ENCODE measurements around the gene PMVK. TPM values are rescaled to one million over a fixed set of nuclear protein-coding genes. Genes with fewer than 3 reads are reported as not detected.

PMVK gene
- polyA plus RNA-seq, 3 donors = 17.2 to 43.2 (median 41.9) TPM

GRCh38 chr1:154878371-154879037, 58.0 kb downstream of the PMVK start:
- H3K36me3 ChIP-seq (replicated peaks in 1 of 2; ENCODE audit: control insufficient read depth in 1 of 2, insufficient read depth in 2 of 2, low read length in 2 of 2) = no peaks in the 10 kb centered on the region
- H3K27ac ChIP-seq (ENCODE audit: low read depth in 1 of 2, low read length in 2 of 2) = no peak overlapping the region
- Mint-ChIP-seq H3K4me1 (no peaks in the 10 kb centered on the region), H3K9me3 (no peaks in the 10 kb centered on the region), H3K27me3 (ENCODE audit: low read depth in 3 of 3) (peaks cover 2 to 11% (median 2%) of the 10 kb centered on the region in 3 donors), H3K27ac (no peak overlapping the region), H3K4me3 (no peak overlapping the region), H3K36me3 (no peaks in the 10 kb centered on the region)
- no peaks in the 10 kb centered on the region for H4K20me1 ChIP-seq (ENCODE audit: insufficient read depth, low read length)
- peak; percentile 50 to 63 (median 55) for DNase-seq
- H3K4me3 ChIP-seq (replicated peaks in 1 of 3; ENCODE audit: low read depth in 2 of 3, low read length in 3 of 3) = no peak overlapping the region
- intact Hi-C loops (cut with micrococcal nuclease) = loop anchor here (2.0 to 5.0 kb wide), 4 partner anchors 210 to 396 kb away; partner anchors contain the start of gene UBE2Q1 (in 1 of the 2)
- no peaks in the 10 kb centered on the region for H3K4me1 ChIP-seq (ENCODE audit: control insufficient read depth in 1 of 2, insufficient read depth in 2 of 2, low read length in 2 of 2)
- no peak overlapping the region for H3K4me2 ChIP-seq (replicated peaks; ENCODE audit: extremely low read depth, low read length, poor library complexity, severe bottlenecking)
- TF ChIP-seq CTCF (IDR thresholded peaks at IDR 0.05) = peak; percentile 76
- H3K9ac ChIP-seq (ENCODE audit: insufficient read depth, low read length, poor library complexity, severe bottlenecking) = no peak overlapping the region
- H3K27me3 ChIP-seq (ENCODE audit: control insufficient read depth in 2 of 2, insufficient read depth in 2 of 2, low read length in 2 of 2) = no peaks in the 10 kb centered on the region
- WGBS (ENCODE audit: insufficient coverage) = 44% methylated on average over 18 of the region's 20 CpGs
- no peaks in the 10 kb centered on the region for H3K79me2 ChIP-seq (ENCODE audit: insufficient read depth, low read length)
- H2AFZ ChIP-seq (ENCODE audit: insufficient read depth, low read depth, low read length, poor library complexity, severe bottlenecking) = no peak overlapping the region
- no peaks in the 10 kb centered on the region for H3K9me3 ChIP-seq (replicated peaks in 1 of 2; ENCODE audit: control insufficient read depth in 1 of 2, insufficient read depth in 1 of 2, low read length in 2 of 2)

- Mint-ChIP-seq H3K4me3 (no peak overlapping the region), H3K27me3 (ENCODE audit: low read depth in 3 of 3) (peaks cover 2 to 11% (median 4%) of the 10 kb centered on the region in 3 donors), H3K36me3 (no peaks in the 10 kb centered on the region), H3K9me3 (no peaks in the 10 kb centered on the region), H3K4me1 (no peaks in the 10 kb centered on the region), H3K27ac (no peak overlapping the region)
- Histone ChIP-seq H3K36me3 (replicated peaks in 1 of 2; ENCODE audit: control insufficient read depth in 1 of 2, insufficient read depth in 2 of 2, low read length in 2 of 2) (no peaks in the 10 kb centered on the region), H3K27ac (ENCODE audit: low read depth in 1 of 2, low read length in 2 of 2) (no peak overlapping the region), H4K20me1 (ENCODE audit: insufficient read depth, low read length) (no peaks in the 10 kb centered on the region), H3K9ac (ENCODE audit: insufficient read depth, low read length, poor library complexity, severe bottlenecking) (no peak overlapping the region), H3K79me2 (ENCODE audit: insufficient read depth, low read length) (no peaks in the 10 kb centered on the region), H3K4me1 (ENCODE audit: control insufficient read depth in 1 of 2, insufficient read depth in 2 of 2, low read length in 2 of 2) (no peaks in the 10 kb centered on the region), H3K4me3 (replicated peaks in 1 of 3; ENCODE audit: low read depth in 2 of 3, low read length in 3 of 3) (no peak overlapping the region), H3K4me2 (replicated peaks; ENCODE audit: extremely low read depth, low read length, poor library complexity, severe bottlenecking) (no peak overlapping the region), H3K9me3 (replicated peaks in 1 of 2; ENCODE audit: control insufficient read depth in 1 of 2, insufficient read depth in 1 of 2, low read length in 2 of 2) (no peaks in the 10 kb centered on the region), H2AFZ (ENCODE audit: insufficient read depth, low read depth, low read length, poor library complexity, severe bottlenecking) (no peak overlapping the region), H3K27me3 (ENCODE audit: control insufficient read depth in 2 of 2, insufficient read depth in 2 of 2, low read length in 2 of 2) (no peaks in the 10 kb centered on the region)
- no peak for DNase-seq
- intact Hi-C loops (cut with micrococcal nuclease) = loop anchor here (5.0 kb wide), 2 partner anchors 210 to 395 kb away; no protein-coding TSS in a partner anchor
- WGBS (ENCODE audit: insufficient coverage) = 92% methylated on average over 11 of the region's 17 CpGs
- TF ChIP-seq CTCF (IDR thresholded peaks at IDR 0.05) = no peak
Observed at GRCh38 chr1:154877370-154877974, 59.0 kb downstream of the PMVK start.
